ENCODE results near the gene TFAM. TPM values are rescaled to one million over a fixed set of nuclear protein-coding genes. Genes with fewer than 3 reads are reported as not detected.
A peak's percentile ranks its signal among the peaks of the same experiment; 100 is the strongest.

The TFAM gene
- total and polyA plus RNA-seq, 2 experiments from 2014 or later, result 21.0 to 46.4 TPM

DNA sequence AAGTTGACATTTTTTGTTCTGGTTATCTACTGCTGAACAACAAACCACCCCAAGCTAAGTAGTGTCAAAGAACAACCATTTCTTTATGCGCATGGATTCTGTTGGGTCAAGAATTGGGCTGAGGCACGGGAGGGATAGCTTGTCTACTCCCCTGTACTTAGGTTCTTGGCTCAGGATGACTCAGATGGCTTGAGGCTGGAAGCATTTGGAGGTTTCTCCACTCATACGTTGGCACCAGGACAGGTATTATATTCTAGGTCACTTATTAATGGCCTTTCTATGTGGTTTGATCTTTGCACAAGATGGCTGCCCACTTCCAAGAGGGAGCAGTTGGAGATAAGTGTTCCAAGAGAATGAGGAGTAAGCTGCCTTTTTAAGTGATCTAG lies 11.8 kb upstream of the TFAM start:
- Histone ChIP-seq H3K9me3 (ENCODE audit: low read depth) (no peaks in the 10 kb centered on the region), H3K4me1 (ENCODE audit: low read depth) (no peaks in the 10 kb centered on the region), H3K4me3 (no peak overlapping the region), H3K36me3 (peaks cover 7% of the 10 kb centered on the region), H3K27ac (no peak overlapping the region), H3K27me3 (no peaks in the 10 kb centered on the region)
- TF ChIP-seq, protein P1, sequence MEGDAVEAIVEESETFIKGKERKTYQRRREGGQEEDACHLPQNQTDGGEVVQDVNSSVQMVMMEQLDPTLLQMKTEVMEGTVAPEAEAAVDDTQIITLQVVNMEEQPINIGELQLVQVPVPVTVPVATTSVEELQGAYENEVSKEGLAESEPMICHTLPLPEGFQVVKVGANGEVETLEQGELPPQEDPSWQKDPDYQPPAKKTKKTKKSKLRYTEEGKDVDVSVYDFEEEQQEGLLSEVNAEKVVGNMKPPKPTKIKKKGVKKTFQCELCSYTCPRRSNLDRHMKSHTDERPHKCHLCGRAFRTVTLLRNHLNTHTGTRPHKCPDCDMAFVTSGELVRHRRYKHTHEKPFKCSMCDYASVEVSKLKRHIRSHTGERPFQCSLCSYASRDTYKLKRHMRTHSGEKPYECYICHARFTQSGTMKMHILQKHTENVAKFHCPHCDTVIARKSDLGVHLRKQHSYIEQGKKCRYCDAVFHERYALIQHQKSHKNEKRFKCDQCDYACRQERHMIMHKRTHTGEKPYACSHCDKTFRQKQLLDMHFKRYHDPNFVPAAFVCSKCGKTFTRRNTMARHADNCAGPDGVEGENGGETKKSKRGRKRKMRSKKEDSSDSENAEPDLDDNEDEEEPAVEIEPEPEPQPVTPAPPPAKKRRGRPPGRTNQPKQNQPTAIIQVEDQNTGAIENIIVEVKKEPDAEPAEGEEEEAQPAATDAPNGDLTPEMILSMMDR (IDR thresholded peaks at IDR 0.05; ENCODE audit: low read depth, low read length), result no peak
- DNase-seq (ENCODE audit: low read depth in 1 of 2, low spot score in 1 of 2), result no peak

DNA sequence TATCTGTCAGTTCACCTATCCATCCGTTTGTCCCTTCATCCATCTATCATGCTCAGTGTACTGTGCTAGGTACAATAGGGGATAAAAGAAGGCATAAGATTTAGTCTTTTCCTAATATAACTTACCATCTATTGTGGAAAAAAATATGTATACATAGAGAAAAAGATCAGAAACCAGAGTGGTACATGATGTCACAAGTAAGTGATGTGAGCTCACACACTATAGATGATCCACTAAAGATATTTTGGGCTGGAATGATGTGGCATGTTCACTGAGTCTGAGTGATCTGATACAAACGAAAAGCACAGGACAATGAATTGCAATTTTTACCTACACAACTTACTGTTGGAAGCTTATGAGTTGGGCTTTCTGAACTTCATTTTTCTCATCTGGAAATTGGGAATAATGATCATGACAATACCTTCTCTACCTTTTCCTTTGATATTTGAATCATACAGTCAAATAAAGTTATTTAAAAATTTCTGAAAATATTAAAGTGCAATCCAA lies 2.7 kb upstream of the TFAM start:
- TF ChIP-seq, protein P1 (IDR thresholded peaks at IDR 0.05; ENCODE audit: low read depth, low read length), result no peak
- no peak for DNase-seq (ENCODE audit: low read depth in 1 of 2, low spot score in 1 of 2)
- peaks cover 4% of the 10 kb centered on the region for H3K36me3 ChIP-seq
- H3K27ac ChIP-seq, result no peak overlapping the region
- no peaks in the 10 kb centered on the region for H3K9me3 ChIP-seq (ENCODE audit: low read depth)
- H3K4me3 ChIP-seq, result no peak overlapping the region
- peaks cover 12% of the 10 kb centered on the region for H3K4me1 ChIP-seq (ENCODE audit: low read depth)
- no peaks in the 10 kb centered on the region for H3K27me3 ChIP-seq

DNA sequence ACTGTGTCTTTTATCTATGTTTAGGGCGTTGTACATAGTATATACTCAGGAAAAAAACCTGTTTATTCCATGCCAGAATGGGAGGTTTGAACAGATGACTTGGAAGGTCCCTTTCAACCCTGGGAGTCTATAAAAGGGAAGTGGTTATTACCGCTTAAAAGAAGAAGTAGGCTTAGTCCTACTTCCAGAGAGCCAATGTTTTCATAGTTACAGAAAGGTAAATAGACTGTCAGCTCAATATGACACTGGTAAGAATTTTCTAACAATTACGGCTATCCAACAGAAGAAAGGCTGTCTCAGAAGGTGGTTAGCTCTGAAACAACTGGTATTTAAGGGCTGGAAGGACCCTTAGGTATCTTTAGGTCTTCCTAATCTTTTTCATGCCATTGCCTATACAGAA lies 1.1 kb upstream of the TFAM start:
- Histone ChIP-seq H3K36me3 (peaks cover 16% of the 10 kb centered on the region), H3K27ac (peak overlapping the region; percentile 88), H3K27me3 (no peaks in the 10 kb centered on the region), H3K4me1 (ENCODE audit: low read depth) (peaks cover 12% of the 10 kb centered on the region), H3K4me3 (peak overlapping the region; percentile 65), H3K9me3 (ENCODE audit: low read depth) (no peaks in the 10 kb centered on the region)
- TF ChIP-seq, protein P1 (IDR thresholded peaks at IDR 0.05; ENCODE audit: low read depth, low read length), result no peak
- DNase-seq (ENCODE audit: low read depth in 1 of 2, low spot score in 1 of 2), result no peak

DNA sequence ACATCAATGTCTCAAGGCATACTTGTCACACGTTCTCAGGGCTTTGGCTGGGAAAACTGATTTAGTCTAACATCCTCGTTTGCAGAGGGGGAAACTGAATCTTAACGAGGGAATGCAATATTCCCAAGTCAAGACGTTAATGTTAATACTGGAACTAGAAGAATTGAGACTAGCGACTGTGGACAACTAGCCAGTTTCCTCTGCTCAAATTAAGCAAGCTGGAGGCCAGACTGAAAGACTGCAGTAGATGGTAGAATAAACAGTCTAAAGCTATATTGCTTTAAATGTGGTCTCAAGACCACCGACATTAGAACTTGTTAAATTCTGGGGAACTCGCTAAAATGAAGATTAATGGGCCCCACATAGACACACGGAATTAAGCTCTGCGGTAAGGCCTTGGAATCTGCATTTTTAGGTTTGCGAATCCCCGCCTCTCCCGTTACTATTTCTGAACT lies 639 bp upstream of the TFAM start:
- Histone ChIP-seq H3K27ac (peak overlapping the region; percentile 88), H3K27me3 (no peaks in the 10 kb centered on the region), H3K36me3 (peaks cover 21% of the 10 kb centered on the region), H3K4me3 (peak overlapping the region; percentile 65), H3K4me1 (ENCODE audit: low read depth) (peaks cover 12% of the 10 kb centered on the region), H3K9me3 (ENCODE audit: low read depth) (no peaks in the 10 kb centered on the region)
- peak in 1 of 2 donors; percentile 2 for DNase-seq (ENCODE audit: low read depth in 1 of 2, low spot score in 1 of 2)
- TF ChIP-seq, protein P1 (IDR thresholded peaks at IDR 0.05; ENCODE audit: low read depth, low read length), result no peak

DNA sequence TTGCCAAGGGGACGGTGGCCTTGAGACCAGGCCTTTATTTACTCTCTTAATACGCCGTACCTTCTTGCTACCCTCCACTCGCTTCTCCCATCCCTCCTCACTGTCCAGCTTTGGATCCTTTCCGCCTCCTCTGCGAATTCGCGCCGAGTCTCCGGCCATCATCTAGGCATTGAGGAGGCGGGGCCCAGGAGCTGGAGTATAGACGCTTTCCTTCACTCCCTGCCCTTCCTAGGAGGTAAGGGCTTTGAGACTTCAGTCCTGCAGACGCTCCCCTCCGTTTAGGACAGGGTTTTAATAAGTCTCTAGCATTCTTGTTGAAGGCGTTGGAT lies 538 bp downstream of the TFAM start:
- peak; percentile 34 to 64 for DNase-seq (ENCODE audit: low read depth in 1 of 2, low spot score in 1 of 2)
- no peaks in the 10 kb centered on the region for H3K27me3 ChIP-seq
- peaks cover 12% of the 10 kb centered on the region for H3K4me1 ChIP-seq (ENCODE audit: low read depth)
- no peaks in the 10 kb centered on the region for H3K9me3 ChIP-seq (ENCODE audit: low read depth)
- peaks cover 32% of the 10 kb centered on the region for H3K36me3 ChIP-seq
- H3K4me3 ChIP-seq, result peak overlapping the region; percentile 65
- TF ChIP-seq, protein P1 (IDR thresholded peaks at IDR 0.05; ENCODE audit: low read depth, low read length), result no peak
- H3K27ac ChIP-seq, result peak overlapping the region; percentile 88

- Histone ChIP-seq H3K9me3 (ENCODE audit: low read depth) (no peaks in the 10 kb centered on the region), H3K4me1 (ENCODE audit: low read depth) (peaks cover 12% of the 10 kb centered on the region), H3K36me3 (peaks cover 49% of the 10 kb centered on the region), H3K27ac (no peak overlapping the region), H3K4me3 (no peak overlapping the region), H3K27me3 (no peaks in the 10 kb centered on the region)
- TF ChIP-seq, protein P1 (IDR thresholded peaks at IDR 0.05; ENCODE audit: low read depth, low read length), result no peak
- no peak for DNase-seq (ENCODE audit: low read depth in 1 of 2, low spot score in 1 of 2)
Measured at GRCh38 chr10:58389024-58389423, 3.8 kb downstream of the TFAM start.
